ENCODE results near the gene ABR.

ABR gene

DNA sequence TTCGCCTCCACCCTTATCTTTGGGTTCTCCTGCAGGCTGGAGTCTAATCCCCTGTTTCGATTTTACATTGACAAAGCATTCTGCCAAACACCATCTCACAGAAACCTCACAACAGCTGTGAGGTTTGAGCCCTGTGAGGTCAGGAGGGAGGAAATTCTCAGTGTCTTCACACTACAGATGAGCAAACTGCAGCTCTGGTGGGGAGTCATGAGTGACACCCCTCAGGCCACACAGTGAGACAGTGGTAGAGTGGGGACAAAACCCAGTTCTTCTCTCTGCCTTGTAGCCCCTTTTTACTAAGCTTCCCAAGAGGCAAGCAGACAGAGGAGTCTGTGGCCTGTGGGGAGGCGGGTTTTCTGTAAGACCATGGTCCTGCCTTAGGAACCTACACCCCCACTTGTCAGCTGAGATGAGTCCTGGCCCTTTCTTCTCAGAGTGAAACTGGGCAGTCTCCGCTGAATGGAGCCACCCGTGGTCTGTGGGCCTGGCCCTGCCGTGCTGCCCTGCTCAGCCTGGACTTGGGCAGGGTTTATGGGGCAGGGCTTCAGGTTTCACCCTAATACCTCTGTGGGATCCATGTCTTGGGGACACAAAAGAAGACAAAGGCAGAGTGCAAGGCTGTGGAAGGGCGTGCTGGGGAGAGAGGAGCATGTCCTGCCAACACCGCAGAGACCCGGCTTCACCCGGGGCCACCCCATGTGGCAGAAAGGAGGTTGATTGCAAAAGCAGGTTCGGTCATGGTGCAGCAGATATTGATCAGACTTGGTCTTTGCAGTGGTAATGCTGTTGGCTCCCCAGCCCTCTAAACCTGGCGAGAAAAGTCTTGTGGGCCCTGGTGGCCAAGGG, 59.0 kb downstream of the ABR start:
- DNase-seq (ENCODE audit: low read depth), result no peak

DNA sequence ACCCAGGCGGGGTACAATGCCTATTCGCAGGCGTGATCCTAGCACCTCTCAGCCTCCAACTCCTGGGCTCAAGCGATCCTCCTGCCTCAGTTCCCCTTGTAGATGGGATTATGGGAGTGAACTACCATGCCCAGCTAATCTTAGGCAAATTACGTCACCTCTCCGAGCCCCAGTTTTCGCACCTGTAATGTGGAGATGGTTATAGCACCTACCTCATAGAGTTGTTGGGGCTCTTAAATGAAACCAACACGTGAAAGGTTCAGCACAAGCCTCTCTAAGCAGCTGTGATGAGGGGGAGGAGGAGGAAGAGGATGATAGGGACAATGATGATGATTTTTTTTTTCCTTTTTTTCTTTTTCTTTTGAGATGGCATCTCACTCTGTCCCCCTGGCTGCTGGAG, 59.9 kb downstream of the ABR start:
- no peak for DNase-seq (ENCODE audit: low read depth)

DNA sequence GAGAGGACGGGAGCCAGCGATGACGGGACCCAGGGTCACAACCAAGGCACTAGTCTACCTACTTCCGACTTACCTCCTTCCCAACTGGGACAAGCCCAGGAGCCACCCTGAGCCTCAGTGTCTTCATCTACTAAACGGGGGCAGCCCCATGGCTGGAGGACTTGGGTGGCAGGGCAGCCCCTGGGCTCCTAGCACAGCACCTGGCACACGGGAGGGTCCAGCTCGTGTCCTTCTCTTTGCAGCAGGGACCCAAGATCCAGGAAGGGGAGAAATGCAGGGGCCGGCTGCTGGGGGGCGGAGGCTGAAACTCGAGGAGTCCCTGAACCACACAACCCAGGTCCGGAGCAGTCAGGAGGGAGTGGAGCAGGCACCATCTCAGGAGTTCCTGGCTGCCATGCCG, 63.2 kb downstream of the ABR start:
- no peak for DNase-seq (ENCODE audit: low read depth)

DNA sequence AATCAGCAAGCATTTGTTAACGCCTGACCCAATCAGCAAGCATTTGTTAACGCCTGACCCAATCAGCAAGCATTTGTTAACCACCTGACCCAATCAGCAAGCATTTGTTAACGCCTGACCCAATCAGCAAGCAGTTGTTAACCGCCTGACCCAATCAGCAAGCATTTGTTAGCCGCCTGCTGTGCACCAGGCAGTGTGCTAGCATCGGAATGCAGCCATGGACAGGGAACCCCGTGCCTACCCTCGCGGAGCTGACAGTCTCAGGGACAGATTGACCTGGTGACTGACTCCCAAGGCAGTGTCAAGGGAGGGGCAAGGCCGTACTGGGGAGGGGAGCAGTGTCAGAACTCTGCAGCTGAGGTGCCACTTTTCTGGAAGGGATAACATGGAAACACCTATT, 66.9 kb downstream of the ABR start:
- DNase-seq (ENCODE audit: low read depth), result no peak

DNA sequence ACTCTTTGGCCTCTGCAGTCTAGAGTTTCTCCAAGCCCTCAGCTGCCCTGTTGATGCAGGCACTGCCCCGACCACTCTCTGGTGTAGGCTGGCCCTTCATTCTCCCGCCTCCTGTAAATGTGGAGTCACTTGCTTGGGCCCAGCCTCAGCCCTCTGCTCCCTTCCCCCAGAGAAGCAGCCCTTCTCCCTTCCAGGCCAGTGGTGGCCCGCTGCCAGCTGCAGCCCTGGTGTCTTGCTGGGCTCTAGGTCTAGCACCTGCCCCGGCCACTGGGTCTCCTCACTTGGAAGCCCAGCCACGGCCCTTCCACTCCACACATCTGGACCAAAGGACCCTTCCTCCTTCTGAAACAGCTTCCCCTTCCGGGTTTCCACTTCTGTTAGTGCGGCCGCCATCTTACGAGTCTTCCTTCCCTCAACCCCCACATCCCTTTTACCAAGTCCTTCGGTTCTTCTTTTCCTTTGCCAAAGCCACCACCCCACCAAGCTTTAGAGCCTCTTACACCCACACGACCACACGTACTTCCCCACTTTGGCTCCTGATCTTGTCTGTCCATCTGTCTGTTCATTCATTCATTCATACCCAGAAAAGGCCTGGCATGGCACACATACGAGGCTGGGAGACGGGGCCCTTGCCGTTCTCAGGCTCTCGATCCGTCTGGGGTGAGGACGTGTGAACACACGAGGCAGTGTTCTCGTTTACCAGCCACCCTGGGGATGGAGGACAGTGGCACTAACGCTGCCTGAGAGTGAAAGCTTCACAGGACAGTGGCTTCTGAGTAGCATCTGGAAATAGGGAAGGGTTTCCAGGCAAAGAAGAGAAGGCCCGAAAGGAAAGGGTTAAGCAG, 68.0 kb downstream of the ABR start:
- DNase-seq (ENCODE audit: low read depth), result no peak

DNA sequence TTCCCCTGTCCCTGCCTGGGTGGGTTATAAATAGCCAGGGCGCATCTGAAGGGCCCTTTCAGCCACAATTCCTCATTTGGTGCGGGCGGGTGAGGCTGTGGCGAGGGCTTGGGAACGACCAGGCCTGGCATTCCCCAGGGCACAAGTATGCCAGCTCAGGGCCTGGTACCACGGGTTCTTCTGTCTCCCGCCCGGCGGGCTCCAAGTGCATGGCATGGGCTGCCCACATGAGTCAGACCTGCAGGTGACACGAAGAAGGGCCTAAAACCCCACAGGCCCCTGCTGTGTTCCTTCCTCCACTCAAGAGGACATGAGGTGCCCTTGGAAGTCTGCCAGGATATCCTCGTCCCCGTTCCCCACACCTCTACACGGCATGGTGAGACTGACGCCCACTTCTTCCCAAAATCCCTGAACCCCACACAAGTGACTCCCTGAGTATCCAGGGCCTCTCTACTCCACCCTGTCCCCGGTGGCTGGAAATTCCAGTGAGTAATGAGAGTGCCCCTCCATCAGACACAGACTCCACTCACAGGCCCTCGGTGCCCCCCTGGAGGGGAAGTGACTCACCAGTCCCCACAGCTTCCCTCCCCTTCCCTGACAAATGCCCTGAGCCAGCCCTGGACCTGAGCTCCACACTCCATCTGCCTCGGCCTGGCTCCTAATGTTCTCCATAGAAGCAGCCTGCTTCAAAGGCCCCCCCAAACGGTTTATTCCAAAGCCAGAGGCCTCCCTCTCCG, 68.8 kb downstream of the ABR start:
- DNase-seq (ENCODE audit: low read depth), result peak; percentile 95

DNA sequence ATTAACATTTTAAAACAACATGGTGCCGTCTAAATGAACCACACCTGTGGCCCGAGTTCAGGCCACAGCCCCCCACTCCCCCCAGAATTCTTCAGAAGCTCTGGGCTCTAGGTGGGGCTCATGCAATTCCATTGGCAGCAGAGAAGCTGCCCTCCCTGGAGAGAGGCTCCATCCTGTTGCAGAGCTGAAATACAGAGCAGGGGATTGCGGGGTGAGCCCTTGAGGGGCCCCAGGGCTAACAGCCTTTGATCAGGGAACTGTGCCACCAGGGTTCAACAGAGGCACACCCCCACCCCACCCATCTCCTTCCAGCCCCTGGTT, 69.3 kb downstream of the ABR start:
- DNase-seq (ENCODE audit: low read depth), result no peak

DNA sequence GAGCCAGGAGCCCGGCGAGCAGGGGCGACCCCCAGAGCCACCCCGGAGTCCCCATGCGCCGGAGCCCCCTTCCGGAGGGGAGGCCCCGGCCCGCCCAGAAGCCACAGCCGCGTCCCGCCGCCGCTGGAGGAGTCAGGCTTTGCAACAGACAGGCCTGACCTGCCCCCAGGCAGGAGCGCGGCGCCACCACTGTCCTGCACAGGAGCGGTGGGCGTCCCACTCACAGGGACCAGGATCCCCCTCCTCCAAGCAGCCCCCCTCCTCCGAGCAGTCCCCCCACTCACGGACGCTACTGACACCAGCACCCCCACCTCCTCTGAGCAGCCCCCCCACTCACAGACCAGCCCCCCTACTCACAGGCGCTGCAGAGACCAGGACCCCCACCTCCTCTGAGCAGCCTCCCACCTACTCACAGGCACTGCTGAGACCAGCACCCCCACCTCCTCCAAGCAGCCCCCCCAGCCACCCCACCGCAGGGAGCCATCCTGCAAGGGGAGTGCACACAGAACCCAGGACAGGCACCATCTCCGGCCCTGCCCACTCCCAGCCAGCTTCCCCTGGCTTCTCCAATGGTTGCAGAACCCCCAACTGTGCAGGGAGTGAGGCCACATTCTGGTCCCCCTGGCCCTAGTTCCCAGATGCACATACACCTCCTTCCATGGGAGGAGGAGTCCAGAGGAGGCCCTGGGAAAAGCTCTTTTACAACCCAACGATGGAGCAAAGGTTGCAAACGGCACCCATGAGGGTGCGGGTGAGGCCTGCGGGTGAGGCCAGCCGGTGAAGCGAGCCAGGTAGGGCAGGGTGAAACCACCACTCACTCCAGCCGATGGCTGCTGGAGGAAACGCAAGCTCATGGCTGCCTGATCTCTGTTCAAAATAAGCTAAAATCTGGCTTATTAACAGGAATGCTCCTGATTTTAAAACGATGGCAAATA, 69.9 kb downstream of the ABR start:
- DNase-seq (ENCODE audit: low read depth), result no peak

DNA sequence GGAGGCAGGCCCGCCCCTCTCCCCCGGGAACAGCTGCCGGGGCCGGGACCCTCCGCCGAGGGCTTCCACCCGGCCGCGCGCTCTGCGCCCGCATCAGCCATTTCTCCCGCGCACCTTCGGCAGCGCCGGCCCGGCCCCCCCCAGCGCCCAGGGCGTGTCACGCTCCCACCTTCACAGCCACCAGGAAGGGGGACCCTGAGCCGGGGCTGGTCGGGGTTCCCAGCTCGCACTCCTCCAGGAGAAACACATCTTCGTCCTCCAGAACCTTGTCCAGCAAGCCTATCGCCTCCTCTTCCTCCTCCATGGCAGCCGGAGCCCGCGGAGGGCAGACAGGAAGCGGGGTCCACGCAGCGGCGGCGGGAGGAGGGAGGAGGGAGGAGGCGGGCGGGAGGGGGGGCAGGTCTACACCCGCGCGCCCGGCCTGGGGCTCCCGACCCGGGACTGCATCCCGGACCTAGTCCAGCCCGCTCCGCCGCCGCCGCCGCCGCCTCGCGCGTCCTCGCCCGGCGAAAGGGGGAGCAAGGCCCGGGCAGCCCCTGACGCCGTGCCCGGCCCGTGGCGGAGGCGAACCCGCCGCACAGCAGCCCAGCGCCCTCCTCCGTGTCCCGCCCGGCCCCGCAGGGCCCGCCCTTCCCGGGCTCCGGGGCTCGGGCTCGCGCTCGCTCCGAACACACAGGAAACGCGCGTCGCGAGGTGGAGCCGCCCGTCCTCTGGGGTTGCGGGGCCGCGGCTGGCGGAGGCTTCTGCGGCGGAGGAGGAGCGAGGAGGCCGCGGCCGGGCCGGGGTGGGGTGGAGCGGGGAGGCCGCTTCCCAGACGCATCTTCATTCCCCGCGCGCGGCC, 70.8 kb downstream of the ABR start:
- peak; percentile 71 for DNase-seq (ENCODE audit: low read depth)

DNA sequence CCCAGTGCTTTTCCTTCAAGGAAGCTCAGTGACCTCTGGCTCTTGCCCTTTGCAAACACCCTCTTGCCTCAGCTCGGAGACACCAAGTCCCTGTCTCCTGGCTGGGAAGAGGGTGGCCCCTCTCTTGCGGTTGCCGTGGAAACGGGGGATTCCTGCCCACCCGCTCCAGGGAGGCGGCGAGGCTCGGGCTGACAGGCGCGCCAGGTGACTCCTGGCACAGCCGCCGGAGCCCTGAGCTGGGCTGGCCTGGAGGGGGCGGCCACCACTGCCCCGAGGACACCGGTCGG, 71.4 kb downstream of the ABR start:
- DNase-seq (ENCODE audit: low read depth), result peak; percentile 14

DNA sequence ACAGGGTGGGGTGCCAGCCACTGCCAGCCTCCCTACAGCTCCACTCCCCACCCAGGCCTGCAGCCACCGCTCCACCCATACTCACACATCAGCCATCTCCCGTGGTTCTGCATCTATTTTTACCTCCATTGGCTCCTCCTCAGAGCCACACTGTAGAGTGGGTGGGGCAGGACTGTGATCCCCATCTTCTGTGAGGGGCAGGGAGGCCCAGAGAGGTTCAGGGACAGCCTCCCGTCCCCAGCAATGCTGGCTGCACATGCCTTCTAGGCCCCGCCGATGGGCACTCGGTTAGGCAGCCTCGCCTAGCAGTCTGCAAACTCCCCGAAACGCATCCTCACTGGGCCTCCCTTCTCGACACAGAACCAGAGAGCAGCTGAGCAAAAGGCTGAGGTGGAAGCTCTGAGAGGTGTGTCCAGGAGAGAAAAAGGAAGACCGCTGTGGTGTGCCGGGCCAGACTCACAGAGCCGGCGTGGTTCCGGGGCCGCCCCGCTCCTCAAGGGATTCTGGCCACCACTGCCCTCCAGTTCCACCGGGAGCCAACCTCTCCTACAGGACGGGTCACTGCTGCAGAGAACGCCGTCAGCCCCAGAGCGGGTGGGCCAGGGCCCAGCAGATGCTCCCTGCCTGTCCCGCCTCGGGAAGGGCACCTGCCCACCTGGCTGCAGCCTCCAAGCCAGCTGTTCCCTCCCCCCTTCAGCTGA, 71.9 kb downstream of the ABR start:
- peak; percentile 32 for DNase-seq (ENCODE audit: low read depth)

DNA sequence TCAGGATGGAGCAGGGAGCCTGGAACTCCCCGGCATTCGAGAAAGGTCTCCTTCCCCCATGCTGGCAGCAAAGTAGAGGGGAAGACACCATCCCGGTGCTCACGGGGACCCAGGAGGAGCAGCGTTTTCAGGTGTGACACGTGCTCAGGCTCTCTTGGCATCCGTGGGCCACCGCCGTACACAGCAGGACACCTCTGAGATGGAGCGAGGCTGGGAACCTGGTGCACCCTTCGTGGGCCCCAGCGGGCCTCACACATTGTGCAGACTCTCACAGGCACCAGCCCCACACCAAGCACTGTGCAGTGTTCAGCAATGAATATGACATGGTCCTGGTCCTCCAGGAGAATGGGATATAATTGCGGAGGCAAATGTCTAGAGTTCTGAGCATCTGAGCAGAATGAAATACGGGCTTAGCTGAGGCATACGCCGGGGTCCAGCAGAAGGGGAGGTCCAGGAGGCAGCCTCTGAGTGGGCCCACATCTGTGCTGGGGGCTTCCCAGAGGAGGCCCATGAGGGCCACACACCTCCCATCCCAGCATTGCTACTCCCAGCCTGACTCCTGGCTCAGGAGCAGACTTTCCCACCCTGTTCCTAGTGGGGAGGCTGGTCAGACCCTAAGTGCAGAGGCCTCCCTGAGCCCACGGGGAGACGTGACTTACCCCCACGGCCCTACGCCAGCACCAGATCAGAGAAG, 72.6 kb downstream of the ABR start:
- no peak for DNase-seq (ENCODE audit: low read depth)

DNA sequence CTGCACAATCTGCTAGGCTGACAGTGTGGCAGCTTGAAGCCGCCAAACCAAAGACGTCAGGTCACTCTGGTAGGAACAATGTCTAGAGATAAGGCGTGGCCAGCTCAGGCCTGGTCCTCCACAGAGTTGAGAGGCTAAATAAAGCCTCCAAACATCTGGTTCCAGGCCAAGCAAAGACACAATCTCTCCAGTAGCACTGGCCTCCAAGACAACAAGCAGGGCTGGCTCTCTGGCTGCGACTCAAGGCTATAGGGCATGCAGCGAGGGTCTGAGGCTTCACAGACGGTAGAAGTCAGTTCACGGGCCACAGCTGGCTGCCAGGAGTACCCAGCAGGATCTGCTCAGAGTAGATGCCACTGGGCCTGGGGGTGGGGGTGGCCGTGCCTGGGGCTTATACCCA, 75.6 kb downstream of the ABR start:
- DNase-seq (ENCODE audit: low read depth), result no peak

DNA sequence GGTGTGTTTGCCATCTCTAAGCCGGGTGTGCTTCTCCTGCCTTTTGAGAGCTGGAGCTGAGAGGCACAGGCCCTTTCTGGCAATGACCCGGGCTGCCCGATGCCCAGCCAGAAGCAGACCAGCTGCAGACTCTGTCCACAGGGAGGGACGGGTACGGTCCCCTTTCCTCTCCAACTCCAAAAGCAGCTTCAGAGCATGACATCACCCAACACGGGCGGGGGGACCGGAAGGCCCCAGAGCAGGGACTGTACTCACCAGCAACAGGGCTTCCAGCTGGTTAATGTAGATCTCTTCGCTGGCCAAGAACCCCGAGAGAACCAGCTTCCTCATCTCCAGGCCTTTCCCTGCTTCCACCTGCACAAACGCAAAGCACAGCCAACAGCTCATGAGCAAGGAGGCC, 79.4 kb downstream of the ABR start:
- no peak for DNase-seq (ENCODE audit: low read depth)

DNA sequence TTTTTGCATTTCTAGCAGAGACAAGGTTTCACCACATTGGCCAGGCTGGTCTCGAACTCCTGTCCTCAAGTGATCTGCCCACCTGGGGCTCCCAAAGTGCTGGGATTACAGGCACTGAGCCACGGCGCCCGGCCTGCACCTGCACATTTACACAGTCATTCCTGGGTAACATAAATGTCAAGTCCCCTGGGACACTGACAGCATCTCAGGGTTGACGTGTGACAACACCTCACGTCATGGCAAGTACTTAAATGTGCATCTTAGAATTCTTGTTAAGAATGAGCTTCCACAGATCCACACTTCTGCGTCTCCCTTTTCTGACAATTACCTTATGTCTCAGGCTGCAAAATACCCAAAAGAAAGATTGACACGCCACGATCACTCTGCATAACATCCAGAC, 80.5 kb downstream of the ABR start:
- no peak for DNase-seq (ENCODE audit: low read depth)

DNA sequence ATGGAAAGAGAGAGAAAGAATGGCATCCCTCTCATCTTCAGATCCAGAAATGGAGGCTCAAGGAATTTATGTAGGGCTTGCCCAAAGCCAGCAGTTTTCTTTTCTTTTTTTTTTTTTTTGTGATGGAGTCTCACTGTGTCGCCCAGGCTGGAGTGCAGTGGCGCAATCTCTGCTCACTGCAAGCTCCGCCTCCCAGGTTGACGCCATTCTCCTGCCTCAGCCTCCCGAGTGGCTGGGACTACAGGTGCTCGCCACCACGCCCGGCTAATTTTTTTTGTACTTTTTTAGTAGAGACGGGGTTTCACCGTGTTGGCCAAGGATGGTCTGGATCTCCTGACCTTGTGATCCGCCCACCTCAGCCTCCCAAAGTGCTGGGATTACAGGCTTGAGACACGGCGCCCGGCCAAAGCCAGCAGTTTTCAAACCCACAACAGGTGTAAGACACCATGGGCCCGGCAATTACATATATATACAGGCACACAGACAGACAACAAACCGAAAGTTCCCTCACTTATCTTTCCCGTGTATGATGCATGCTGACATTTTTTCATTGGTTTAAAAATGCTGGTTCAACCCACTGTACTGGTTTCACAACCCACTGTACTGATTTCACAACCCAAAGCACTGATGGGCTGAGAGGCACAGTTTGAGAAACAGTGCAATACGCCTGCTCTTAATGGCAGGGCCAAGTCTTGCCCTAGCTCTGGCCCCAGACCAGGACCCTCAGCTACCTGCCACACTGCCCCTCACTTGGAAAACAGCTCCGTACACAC, 81.6 kb downstream of the ABR start:
- peak; percentile 41 for DNase-seq (ENCODE audit: low read depth)

DNA sequence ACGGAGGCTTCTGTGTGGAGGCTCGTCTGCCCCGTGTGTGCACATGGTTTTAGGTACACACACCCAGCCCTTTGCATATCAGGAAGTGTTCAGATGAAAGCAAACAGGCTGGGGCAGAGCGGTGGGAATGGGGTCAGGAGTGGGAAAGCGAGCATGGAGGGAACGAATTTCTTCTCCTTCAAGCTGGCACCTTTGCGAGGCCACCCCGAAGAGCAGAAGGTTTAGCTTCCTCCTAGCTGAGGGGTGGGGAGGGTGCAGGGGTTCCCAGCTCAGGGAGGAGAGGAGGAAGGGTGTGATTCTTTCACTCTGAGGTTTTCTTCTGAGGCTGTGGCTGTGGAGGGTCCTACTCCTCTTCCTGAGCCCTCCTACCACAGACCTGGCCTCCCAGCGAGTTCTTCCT, 83.6 kb downstream of the ABR start:
- DNase-seq (ENCODE audit: low read depth), result no peak

DNA sequence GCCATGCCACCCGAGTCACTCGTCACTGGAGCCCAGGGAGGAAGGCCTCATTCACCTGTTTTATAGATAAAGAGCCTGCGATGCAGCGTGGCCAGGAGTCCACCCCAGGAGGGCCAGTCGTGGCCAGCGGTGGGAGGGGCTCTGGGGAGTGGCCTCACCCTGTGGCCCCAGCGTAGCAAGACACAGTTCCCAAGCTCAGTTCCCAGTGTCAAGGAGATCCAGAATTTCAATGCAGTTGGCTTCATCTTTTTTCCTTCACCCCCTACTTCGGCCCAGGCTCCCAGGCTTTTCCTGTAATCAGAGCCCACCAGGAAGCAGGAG, 84.0 kb downstream of the ABR start:
- no peak for DNase-seq (ENCODE audit: low read depth)
